GM19438 (cell line): ENCODE measurements around the gene FBXW7.
"Not testable (repeated sequence)": the region's sequence is repeated elsewhere in the genome, so short reads cannot be mapped to it uniquely, and the experiment has no call there.

Experiments
- ATAC-seq: cut with Tn5 transposase; IDR thresholded peaks from one replicate; pipeline ENCODE4 v1.9.1; 2021; ENCODE audit warnings: low read depth; ENCODE audit not compliant: unreplicated experiment

FBXW7 gene

DNA sequence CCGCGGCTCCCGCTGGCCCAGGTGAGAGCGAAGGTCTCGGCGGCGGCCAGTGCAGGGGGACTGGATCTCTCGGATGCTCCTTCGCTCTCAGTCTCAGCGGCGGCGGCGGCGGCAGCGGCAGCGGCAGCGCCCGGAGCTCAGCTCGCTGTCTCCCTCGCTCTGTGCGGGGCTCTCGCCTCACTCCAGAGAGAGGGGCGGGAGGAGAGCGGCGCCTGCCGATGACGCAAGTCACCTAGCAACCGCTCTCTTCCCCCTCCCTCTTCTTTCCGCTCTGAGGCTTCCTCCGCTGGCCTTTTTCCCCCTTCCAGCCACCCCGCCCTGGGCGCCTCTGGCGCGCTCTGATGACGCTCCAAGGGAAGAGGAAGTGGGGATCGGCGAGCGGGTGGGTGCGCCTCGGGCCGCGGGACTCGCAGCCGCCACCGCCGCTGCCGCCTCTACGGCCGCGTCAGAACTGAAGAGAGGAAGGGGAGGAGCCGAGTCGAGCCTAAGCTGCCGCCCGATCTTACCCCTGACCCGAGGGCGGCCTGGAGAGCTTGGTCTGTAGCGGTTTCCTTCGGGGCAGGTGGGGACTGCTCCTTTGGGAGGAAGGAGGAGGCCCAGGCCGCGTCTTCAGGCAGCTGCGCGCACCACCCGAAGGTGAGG lies at the start of gene FBXW7:
Gene FBXW7, minus strand, starts transcription at position 190 of the 642 bp plus-strand sequence. CDS start 124,289 bp downstream, outside the sequence.
- ATAC-seq, result peak; percentile 81

DNA sequence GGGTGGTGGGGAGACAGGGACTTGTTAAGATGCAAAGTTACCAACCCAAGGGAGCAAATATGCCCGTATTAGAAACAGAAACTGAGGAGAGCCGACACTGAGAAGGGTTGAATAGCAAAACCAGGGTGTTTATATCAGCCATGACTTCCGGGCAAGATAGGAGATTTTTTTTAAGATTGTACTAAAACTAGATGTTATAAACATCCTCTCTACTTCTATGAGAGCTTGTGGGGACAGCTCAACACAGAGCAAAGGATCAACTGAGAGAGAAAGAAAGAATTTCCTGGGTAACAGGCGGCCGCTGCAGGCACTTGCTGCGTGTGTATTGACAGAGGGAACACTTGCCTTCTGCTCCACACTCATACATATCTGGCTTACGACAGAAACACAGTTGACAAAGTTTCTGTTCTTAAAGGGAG lies 49.1 kb upstream of the FBXW7 start:
- ATAC-seq, result no peak

GRCh38 chr4:152581536-152582160 lies 45.8 kb upstream of the FBXW7 start:
- ATAC-seq, result no peak

DNA sequence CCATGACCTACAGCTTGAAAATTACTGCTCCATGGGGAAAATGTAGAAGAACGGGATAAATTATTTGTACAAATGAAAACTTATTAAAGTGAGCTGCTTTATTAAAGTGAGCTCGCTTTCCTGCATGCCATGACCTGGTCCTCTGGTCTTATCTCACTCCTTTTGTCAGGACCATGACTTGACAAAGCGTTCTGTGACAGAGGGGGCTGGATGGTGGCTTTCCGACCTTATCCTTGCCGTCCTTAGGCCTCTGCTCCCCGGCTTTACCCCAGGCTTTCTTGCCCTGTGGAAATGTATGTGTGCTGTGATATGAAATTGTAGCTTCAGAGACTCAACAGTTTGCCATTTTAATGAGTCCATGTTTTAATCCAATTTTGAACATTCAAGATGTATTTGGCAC lies 44.0 kb upstream of the FBXW7 start:
- ATAC-seq, result no peak

DNA sequence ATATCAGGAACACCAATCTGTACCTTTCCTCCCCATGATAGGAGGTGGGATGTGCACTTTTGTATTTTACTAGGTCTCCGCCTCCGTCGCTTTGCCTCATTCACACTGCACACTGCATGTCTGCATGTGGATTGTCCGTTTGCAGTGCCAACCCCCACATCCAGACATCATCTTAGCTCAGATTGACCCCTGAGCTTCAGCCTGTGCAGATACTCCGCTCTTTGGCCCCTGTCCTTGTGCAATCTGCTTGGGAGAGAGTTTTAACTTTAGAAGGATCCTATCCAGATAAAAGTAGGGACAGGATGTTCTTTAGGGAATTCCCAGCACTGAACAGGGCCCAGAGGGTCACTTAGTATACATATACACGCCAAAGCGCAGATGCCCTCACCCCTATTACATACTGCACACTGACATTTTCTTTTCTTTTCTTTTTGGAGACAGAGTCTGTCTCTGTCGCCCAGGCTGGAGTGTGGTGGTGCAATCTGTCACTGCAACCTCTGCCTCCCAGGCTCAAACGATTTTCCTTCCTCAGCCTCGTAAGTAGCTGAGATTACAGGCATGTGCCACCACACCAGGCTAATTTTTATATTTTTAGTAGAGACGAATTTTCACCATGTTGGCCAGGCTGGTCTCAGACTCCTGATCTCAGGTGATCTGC lies 43.3 kb upstream of the FBXW7 start:
- no peak for ATAC-seq

- ATAC-seq, result no peak
Observed at GRCh38 chr4:152578670-152579069, 42.8 kb upstream of the FBXW7 start.

DNA sequence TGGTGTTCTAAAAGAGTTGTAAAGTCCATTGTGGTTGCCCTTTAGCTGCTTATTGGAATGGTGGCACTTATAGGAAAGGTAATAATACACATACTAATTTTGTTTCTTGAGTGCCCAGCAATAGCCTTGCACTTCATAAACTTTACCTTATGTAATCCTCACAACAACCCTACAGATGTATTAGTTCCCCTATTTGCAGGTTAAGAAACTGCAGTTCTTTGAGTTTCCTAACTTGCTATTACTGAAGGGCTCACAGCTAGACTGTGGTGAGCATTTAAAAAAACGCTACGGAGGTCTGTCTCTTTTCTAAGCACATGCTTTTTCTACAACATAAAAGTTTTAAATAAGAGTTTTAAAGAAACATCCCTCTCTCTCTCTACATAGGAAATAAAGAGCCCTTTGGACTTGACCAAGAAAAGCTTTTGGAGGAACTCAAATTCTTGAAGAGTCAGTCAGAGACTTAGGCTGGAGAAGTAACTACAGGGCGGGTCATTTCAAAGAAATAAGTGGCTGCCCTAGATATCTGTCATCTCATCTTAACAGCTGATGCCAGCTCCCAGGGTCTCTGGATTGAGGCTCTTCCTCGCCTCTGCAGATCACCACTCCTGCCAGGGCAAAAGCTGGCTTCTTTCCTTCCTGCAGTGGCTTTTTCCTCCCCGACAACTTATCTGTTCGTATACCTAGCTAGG lies 42.0 kb upstream of the FBXW7 start:
- ATAC-seq, result peak; percentile 74

- no peak for ATAC-seq
Observed at GRCh38 chr4:152575533-152575932, 39.6 kb upstream of the FBXW7 start.

GRCh38 chr4:152573861-152574260 lies 38.0 kb upstream of the FBXW7 start:
- ATAC-seq, result no peak

GRCh38 chr4:152572417-152573086 lies 36.7 kb upstream of the FBXW7 start:
- ATAC-seq, result no peak

GRCh38 chr4:152571770-152572169 lies 35.9 kb upstream of the FBXW7 start:
- no peak for ATAC-seq

DNA sequence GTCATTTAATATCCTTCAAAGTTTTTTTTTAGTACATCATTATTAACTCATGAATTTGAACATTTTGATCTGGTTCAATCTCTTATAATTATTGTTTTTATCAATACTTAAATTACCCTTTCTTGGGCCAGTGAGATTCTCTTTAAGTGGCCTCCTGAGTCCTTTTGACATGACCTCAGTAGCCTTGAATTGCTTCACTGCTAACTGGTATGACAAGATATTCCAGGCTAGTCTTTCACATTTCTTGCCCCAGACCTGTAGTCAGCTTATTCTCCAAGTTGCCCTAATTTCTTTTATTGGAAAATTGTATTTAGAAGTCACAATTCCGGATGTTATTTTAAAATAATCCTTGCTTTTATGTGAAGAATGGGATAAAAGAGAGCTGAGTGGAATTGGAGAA lies 35.4 kb upstream of the FBXW7 start:
- no peak for ATAC-seq

- ATAC-seq, result no peak
Observed at GRCh38 chr4:152565333-152565732, 29.4 kb upstream of the FBXW7 start.

- no peak for ATAC-seq
Observed at GRCh38 chr4:152564336-152564735, 28.4 kb upstream of the FBXW7 start.

DNA sequence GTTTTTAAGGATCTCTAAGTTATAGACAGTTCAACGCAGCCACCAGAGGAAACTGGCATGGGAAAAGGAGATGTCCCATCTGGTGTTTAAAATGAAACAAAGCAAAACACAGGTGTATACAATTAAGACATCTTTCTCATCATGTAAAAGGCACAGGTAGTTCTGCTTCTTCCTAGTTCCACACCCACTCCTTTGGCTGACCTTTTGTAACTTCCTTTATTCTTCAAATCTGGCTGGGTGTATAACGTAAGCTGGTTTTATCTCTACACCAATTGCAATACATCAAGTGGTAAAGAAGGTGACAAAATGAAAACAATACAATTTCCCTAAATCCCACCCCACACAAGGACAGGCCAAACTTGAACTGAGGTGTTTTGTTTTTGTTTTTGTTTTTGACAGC lies 27.3 kb upstream of the FBXW7 start:
- ATAC-seq, result no peak

DNA sequence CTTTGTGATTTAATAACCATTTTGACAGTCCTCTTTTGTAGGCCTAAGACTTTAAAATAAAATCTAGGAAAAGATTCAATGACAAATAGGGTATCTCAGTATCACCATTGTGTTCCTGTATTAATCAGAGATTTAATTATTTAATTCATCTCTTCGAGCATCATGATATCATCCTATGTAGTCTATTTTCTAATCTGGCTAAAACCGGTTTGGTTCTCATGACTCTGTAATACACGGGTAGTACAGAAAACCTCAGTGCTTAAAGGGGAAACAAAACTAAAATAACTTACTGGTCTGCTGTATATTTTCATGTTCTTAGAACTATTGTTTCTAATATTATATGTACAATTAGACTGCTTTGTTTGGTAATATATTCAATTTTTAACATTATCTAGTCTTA lies 23.7 kb upstream of the FBXW7 start:
- no peak for ATAC-seq

DNA sequence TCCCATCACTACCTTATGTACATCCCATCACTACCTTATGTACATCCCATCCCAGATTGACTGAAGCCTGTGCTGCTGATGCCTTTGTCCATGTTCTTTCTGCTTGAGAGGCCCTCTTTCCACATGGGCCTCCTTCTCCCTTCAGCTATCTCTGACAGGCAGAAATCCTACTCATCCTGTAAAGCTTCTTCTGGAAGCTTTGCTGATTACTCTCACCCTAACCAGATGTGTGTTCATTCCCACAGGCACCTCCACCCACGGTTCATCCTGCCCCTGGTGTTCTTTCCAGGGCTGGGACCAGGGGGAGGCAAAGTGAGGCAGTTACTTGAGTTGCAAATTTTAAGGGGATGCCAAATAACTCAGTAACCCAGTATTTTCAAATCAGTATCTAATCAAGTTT lies 22.5 kb upstream of the FBXW7 start:
- no peak for ATAC-seq

- ATAC-seq, result no peak
Observed at GRCh38 chr4:152556834-152557233, 20.9 kb upstream of the FBXW7 start.

DNA sequence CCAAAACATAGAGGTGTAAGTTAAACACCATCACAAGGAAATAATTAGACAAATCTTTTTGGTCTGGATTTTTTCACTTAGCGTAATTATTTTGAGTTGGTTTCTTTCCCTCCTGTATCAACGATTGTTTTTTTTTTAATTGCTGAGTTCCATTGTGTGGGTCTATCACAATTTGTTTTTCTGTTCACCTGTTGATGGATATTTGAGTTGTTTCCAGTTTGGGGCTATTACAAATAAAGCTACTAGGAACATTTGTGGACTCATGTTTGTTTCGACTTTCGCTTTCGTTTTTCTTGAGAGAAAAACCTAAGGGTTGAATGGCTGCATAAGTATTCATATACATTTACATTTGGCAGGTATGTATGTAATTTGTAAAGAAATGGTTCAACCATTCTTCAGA lies 20.4 kb upstream of the FBXW7 start:
- no peak for ATAC-seq

DNA sequence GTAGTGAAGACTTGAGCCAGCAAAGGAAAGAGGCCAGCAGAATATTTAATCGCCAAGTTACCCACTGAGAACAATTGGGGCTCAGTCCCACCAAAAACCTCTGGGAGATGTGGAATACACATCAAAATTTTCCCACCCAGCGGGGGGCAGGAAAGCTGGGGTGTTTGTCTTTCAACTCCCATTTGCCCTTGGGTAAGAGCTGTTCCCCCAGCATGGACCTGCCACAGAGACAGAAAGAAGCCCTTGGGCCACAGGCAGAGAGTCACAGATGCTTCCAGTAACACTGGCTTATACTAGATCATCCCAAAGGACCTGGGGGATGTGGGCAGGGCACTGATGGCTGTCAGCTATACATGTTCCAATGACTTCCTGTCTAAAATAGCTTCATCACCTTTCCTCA lies 18.9 kb upstream of the FBXW7 start:
- ATAC-seq, result no peak

- not testable (repeated sequence) for ATAC-seq
Observed at GRCh38 chr4:152550687-152551086, 14.8 kb upstream of the FBXW7 start.
